ENCODE results near the gene NFAT5. TPM values are rescaled to one million over a fixed set of nuclear protein-coding genes. Genes with fewer than 3 reads are reported as not detected.
A peak's percentile ranks its signal among the peaks of the same experiment; 100 is the strongest.

The NFAT5 gene
- total and polyA plus RNA-seq, 9 of the 15 experiments (the other 6 are each of a cell fraction or from before 2014, with no cell fraction given), result 0.78 to 20.5 (median 12.4) TPM

DNA sequence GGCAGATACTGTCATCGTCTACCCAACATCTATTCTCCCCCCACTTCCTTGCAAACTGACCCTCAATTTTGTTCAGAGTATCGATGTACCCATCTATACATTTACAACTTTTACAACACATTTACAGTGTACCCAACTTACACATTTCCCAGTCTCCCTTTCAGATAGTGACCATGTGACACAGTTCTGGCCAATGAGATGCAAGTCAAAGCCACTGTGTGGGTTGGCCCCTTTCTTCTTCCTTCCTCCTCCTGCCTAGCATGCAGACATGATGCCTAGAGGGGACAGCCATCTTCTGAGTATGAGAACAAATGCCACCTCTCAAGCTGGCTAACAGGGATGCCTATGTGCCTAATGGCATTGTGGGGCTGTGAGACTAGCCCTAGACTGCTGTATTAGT is 11.3 kb upstream of the NFAT5 start:
- BruUV-seq (replicated peaks), result no TSS peak
- no peak overlapping the region for H3K27ac ChIP-seq (ENCODE audit: extremely low read depth, low read depth, low read length)
- H4K20me1 ChIP-seq (replicated peaks; ENCODE audit: control insufficient read depth, insufficient read depth, low read length), result no peaks in the 10 kb centered on the region
- H3K79me2 ChIP-seq (ENCODE audit: control insufficient read depth, insufficient read depth, low read length), result no peaks in the 10 kb centered on the region
- H3K4me1 ChIP-seq (replicated peaks in 1 of 2; ENCODE audit: control insufficient read depth in 2 of 2, insufficient read depth in 2 of 2, low read length in 2 of 2), result no peaks in the 10 kb centered on the region; a peak in 1 of 5 replicates
- DNase-seq (ENCODE audit: extremely low read depth in 1 of 4, low spot score in 3 of 4) (peak; percentile 31 to 56 (median 46)), ATAC-seq (peak; percentile 81), FAIRE-seq (no peak)
- no peak overlapping the region for H3K9ac ChIP-seq (ENCODE audit: insufficient read depth in 1 of 2, low read depth in 2 of 2, low read length in 2 of 2)
- no peaks in the 10 kb centered on the region for H3K36me3 ChIP-seq (ENCODE audit: control insufficient read depth, insufficient read depth, low read length)
- in situ Hi-C loops (cut with MboI) (no loop called here), intact Hi-C loops (cut with micrococcal nuclease) (no loop called here)
- no peaks in the 10 kb centered on the region for H3K27me3 ChIP-seq (ENCODE audit: control insufficient read depth in 2 of 2, insufficient read depth in 2 of 2, low read length in 2 of 2)
- ChIA-PET POLR2A (interaction anchor here (1.2 kb wide), 1 partner anchor 12 kb away, joined by 3 read pairs; no protein-coding TSS in a partner anchor), CTCF (ENCODE audit: low intra/inter-chr PET ratio) (no interaction called here)
- H3K4me2 ChIP-seq (ENCODE audit: insufficient read depth, low read length), result no peak overlapping the region
- H2AFZ ChIP-seq (ENCODE audit: low read depth, low read length), result peak overlapping the region; percentile 75
- no peaks in the 10 kb centered on the region for H3K9me1 ChIP-seq (ENCODE audit: control insufficient read depth, insufficient read depth, low read length)
- 50% methylated on average over 2 of the region's 2 CpGs for WGBS (ENCODE audit: insufficient coverage, low coverage, missing lambda C conversion rate)
- no peak overlapping the region for H3K4me3 ChIP-seq
- H3K9me3 ChIP-seq (replicated peaks; ENCODE audit: control insufficient read depth, insufficient read depth, low read depth, low read length), result no peaks in the 10 kb centered on the region; the same call in 1 of the 2 replicates
- peak in 1 of 3 experiments; percentile 47 for TF ChIP-seq YY1 (IDR thresholded peaks at IDR 0.05; ENCODE audit: borderline replicate concordance in 1 of 3, control insufficient read depth in 1 of 3, extremely low read depth in 1 of 3, insufficient read depth in 3 of 3, insufficient read length in 1 of 3, insufficient replicate concordance in 2 of 3, low read depth in 1 of 3, low read length in 2 of 3)
- TF ChIP-seq PREB (CRISPR knock-in tag; IDR thresholded peaks at IDR 0.05), result no peak
- TF ChIP-seq L3MBTL2 (IDR thresholded peaks at IDR 0.05), result peak; percentile 21; the same call in 1 of the 2 replicates
- TF ChIP-seq RAD51 (IDR thresholded peaks at IDR 0.05; ENCODE audit: borderline replicate concordance, low read depth), result peak; percentile 77
- peak; percentile 37 for TF ChIP-seq NFYB (IDR thresholded peaks at IDR 0.05; ENCODE audit: extremely low read depth, insufficient read length)
- TF ChIP-seq, protein P1, sequence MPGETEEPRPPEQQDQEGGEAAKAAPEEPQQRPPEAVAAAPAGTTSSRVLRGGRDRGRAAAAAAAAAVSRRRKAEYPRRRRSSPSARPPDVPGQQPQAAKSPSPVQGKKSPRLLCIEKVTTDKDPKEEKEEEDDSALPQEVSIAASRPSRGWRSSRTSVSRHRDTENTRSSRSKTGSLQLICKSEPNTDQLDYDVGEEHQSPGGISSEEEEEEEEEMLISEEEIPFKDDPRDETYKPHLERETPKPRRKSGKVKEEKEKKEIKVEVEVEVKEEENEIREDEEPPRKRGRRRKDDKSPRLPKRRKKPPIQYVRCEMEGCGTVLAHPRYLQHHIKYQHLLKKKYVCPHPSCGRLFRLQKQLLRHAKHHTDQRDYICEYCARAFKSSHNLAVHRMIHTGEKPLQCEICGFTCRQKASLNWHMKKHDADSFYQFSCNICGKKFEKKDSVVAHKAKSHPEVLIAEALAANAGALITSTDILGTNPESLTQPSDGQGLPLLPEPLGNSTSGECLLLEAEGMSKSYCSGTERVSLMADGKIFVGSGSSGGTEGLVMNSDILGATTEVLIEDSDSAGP (CRISPR knock-in tag; IDR thresholded peaks at IDR 0.05), result no peak
- TF ChIP-seq MGA (IDR thresholded peaks at IDR 0.05), result peak; percentile 40; the same call in 1 of the 2 replicates

All from K562 (cell line).